HG02840 (cell line): Measurements from ENCODE around the gene FEM1B.

Experiments
- ATAC-seq: cut with Tn5 transposase; IDR thresholded peaks from one replicate; pipeline ENCODE4 v1.9.1; 2021; ENCODE audit warnings: mild to moderate bottlenecking, moderate library complexity, moderate number of reproducible peaks; ENCODE audit not compliant: unreplicated experiment, low FRiP score

Gene FEM1B

GRCh38 chr15:68318008-68318835 lies 40.7 kb downstream of the FEM1B start:
- no peak for ATAC-seq

GRCh38 chr15:68318931-68319909 lies 41.7 kb downstream of the FEM1B start:
- ATAC-seq, result no peak

GRCh38 chr15:68319997-68320396 lies 42.5 kb downstream of the FEM1B start:
- no peak for ATAC-seq

- ATAC-seq, result no peak
Observed at GRCh38 chr15:68321229-68321628, 43.7 kb downstream of the FEM1B start.

GRCh38 chr15:68322796-68323195 lies 45.3 kb downstream of the FEM1B start:
- no peak for ATAC-seq

- no peak for ATAC-seq
Observed at GRCh38 chr15:68325726-68326125, 48.2 kb downstream of the FEM1B start.

- ATAC-seq, result no peak
Observed at GRCh38 chr15:68326711-68327354, 49.3 kb downstream of the FEM1B start.

GRCh38 chr15:68328443-68328842 lies 50.9 kb downstream of the FEM1B start:
- ATAC-seq, result no peak

- ATAC-seq, result no peak
Observed at GRCh38 chr15:68328964-68329363, 51.4 kb downstream of the FEM1B start.

- ATAC-seq, result no peak
Observed at GRCh38 chr15:68330416-68330815, 52.9 kb downstream of the FEM1B start.

GRCh38 chr15:68330901-68331300 lies 53.4 kb downstream of the FEM1B start:
- no peak for ATAC-seq

GRCh38 chr15:68332266-68332665 lies 54.7 kb downstream of the FEM1B start:
- no peak for ATAC-seq

GRCh38 chr15:68333775-68334470 lies 56.4 kb downstream of the FEM1B start:
- ATAC-seq, result no peak

GRCh38 chr15:68334661-68335124 lies 57.1 kb downstream of the FEM1B start:
- no peak for ATAC-seq

- ATAC-seq, result no peak
Observed at GRCh38 chr15:68335251-68335650, 57.7 kb downstream of the FEM1B start.

- ATAC-seq, result no peak
Observed at GRCh38 chr15:68335655-68336054, 58.1 kb downstream of the FEM1B start.

GRCh38 chr15:68336516-68336915 lies 59.0 kb downstream of the FEM1B start:
- ATAC-seq, result no peak

GRCh38 chr15:68337826-68338225 lies 60.3 kb downstream of the FEM1B start:
- no peak for ATAC-seq

GRCh38 chr15:68339481-68339880 lies 61.9 kb downstream of the FEM1B start:
- no peak for ATAC-seq
